ENCODE measurements around the gene KDELR1. TPM values are rescaled to one million over a fixed set of nuclear protein-coding genes. Genes with fewer than 3 reads are reported as not detected.

Gene KDELR1
- total RNA-seq (ENCODE audit: low replicate concordance) = 23.7 and 140 TPM in 2 replicates

DNA sequence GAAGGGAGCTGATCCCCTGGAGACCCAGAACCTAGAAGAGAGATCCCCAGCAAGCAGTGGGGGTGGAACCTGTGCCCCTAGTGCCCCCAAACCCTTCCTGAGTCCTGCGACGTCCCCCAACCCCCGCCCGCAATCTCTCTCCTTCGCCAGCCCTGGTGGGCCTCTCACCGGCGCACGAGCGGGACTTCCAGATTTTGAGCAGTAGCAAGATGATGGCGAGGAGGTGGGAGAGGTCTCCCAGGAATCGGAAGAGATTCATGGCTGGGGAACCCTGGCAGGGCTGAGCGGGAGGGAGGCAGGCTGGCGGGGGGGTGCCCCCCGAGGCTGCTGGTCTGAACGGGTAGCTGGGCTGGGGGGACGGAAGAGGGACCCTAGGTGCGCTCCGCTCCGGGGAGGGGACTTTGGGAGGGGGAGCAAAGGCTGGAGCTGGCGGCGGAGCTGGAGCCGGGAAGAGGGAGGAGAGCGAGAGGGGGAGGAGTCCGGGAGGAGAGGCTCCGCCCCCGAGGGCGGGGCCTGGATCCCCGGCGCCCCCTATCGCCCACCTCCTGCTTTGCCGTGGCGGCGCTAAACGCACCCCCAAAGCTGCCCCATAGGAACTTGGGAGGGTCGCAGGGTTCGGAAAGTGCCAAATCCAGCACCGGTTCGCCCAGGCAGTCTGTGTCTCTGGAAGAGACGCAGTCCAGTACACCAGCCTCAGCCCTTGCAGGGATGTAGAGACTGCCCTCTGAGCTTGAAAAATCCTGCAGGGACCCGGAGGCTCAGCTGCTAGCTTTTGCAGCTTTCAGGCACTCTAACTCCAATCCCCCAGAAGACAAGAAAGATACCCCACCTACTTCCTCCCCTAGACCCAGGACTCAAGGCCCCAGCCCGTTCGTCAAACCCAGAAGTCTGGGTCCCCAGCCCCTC is at the start of gene KDELR1:
Gene KDELR1, minus strand, starts transcription at position 452 of the 906 bp plus-strand sequence. Its CDS starts 193 bp downstream, at position 259.
- TF ChIP-seq, protein P1, sequence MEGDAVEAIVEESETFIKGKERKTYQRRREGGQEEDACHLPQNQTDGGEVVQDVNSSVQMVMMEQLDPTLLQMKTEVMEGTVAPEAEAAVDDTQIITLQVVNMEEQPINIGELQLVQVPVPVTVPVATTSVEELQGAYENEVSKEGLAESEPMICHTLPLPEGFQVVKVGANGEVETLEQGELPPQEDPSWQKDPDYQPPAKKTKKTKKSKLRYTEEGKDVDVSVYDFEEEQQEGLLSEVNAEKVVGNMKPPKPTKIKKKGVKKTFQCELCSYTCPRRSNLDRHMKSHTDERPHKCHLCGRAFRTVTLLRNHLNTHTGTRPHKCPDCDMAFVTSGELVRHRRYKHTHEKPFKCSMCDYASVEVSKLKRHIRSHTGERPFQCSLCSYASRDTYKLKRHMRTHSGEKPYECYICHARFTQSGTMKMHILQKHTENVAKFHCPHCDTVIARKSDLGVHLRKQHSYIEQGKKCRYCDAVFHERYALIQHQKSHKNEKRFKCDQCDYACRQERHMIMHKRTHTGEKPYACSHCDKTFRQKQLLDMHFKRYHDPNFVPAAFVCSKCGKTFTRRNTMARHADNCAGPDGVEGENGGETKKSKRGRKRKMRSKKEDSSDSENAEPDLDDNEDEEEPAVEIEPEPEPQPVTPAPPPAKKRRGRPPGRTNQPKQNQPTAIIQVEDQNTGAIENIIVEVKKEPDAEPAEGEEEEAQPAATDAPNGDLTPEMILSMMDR (IDR thresholded peaks at IDR 0.05; ENCODE audit: insufficient read depth, low read length) = peak; percentile 94
- peak; percentile 71 for DNase-seq (ENCODE audit: low read depth)

DNA sequence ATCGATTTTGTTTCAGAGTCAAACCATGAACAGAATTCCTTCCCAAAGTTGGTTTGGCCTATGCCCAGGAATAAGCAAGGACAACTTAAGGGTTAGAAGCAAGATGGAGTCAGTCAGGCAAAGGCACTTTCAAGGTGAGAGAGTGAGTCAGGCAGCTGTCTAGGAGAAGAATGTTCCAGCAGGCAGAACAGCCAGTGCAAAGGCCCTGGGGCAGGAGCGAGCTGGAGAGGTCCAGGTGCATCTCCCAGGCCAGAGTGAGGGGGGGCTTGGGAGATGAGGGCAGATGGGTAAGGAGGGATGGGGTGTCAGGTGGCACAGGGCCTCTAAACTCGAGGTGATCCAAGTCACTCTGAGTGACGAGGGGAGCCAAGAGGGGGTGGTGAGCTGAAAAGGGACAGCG is 45.2 kb upstream of the KDELR1 start:
- no peak overlapping the region for H3K4me3 ChIP-seq (ENCODE audit: low read depth, low read length)
- DNase-seq (ENCODE audit: low read depth) = no peak
- TF ChIP-seq, protein P1 (IDR thresholded peaks at IDR 0.05; ENCODE audit: insufficient read depth, low read length) = no peak

More for the DNA sequence above, at the start of gene KDELR1:
- H3K4me3 ChIP-seq (ENCODE audit: low read depth, low read length) = peak within 1 kb of the TSS; percentile 94

DNA sequence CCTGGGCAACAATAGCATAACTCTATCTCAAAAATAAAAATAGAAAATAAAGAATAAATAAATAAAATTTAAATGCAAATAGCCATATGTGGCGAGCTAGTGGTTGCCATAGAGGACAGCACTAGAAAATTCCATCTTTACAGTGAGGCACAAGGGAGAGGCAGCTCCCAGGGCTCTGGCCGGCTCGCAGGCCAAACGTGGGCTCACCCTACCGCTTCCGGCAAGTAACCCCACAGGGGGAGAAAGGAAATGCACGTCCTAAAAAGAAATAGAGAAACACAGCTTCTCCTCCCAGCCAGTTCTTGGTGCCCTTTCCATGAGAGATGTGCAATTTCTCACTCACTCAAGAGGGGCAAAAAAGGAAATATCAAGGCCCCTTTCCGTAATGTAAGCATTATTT is 42.0 kb upstream of the KDELR1 start:
- TF ChIP-seq, protein P1 (IDR thresholded peaks at IDR 0.05; ENCODE audit: insufficient read depth, low read length) = peak; percentile 11
- H3K4me3 ChIP-seq (ENCODE audit: low read depth, low read length) = no peak overlapping the region
- no peak for DNase-seq (ENCODE audit: low read depth)

DNA sequence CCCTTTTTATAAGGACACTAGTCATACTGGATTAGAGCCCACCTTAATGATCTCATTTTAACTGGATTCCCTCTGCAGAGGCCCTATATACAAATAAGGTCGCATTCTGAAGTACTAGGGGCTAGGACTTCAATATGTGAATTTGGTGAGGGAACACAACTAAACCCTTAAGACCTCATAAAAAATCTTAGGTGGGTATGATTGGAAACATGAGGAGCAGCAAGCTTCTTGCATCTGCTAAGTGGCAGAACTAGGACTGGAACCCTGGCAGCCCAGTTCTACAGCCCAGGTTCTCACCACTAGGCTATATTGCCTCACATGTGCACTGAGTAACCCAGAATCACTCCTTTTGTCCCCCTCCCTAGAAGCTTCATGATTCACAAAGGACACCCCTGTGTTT is 37.3 kb upstream of the KDELR1 start:
- no peak overlapping the region for H3K4me3 ChIP-seq (ENCODE audit: low read depth, low read length)
- no peak for DNase-seq (ENCODE audit: low read depth)
- TF ChIP-seq, protein P1 (IDR thresholded peaks at IDR 0.05; ENCODE audit: insufficient read depth, low read length) = no peak

DNA sequence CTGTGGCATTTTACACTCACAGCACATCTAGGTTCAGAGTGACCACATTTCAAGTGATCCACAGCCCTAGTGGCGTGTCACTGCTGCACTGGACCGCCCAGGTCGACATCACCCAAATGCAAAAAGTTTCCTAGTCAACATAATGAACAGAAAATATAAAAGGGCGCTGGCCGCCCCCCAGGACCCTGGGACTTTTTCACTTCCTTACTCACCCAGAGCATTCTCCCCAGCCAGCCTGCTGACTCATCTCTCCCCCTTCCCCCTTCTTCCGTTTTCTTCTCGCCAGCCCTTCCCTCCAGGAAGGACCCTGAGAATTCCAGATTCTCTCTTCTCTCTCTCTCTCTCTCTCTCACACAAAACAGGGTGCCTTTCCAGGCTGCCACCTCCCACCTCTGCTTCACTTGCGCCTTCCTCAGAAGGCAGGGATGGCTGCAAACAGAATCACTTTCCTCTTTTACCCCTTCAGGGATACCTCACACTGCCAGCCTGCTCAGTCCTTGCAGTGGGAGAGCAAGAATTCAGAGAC is 33.4 kb upstream of the KDELR1 start:
- peak; percentile 56 for DNase-seq (ENCODE audit: low read depth)
- TF ChIP-seq, protein P1 (IDR thresholded peaks at IDR 0.05; ENCODE audit: insufficient read depth, low read length) = no peak
- H3K4me3 ChIP-seq (ENCODE audit: low read depth, low read length) = no peak overlapping the region

DNA sequence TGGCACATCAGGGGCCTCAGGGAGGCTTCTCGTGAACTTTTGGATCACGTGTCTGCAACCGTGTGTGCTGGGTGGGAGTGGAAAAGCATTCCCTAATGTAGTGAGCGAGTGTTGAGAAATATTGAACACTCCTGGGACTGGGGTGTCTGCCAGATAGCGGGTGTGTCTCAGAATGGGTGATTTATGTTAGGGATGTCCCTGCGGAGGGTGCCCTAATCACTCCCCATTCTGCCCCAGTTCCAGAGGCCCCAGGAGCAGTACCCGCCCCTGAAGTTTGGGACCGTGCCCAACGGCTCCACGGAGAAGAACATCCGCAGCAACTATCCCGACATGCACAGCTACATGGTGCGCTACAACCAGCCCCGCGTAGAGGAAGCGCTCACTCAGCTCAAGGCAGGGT is 30.2 kb upstream of the KDELR1 start:
- TF ChIP-seq, protein P1 (IDR thresholded peaks at IDR 0.05; ENCODE audit: insufficient read depth, low read length) = no peak
- no peak overlapping the region for H3K4me3 ChIP-seq (ENCODE audit: low read depth, low read length)
- DNase-seq (ENCODE audit: low read depth) = peak; percentile 52
